NCI-H187 (cell line): ENCODE measurements around the gene KCNIP4.
"Not testable (repeated sequence)": the region's sequence is repeated elsewhere in the genome, so short reads cannot be mapped to it uniquely, and the experiment has no call there.

ENCODE experiments used
- DNase-seq, 2 experiments: peaks; one replicate each; lab custom pipeline; 2025; lab: John Stamatoyannopoulos, UW

Gene KCNIP4

DNA sequence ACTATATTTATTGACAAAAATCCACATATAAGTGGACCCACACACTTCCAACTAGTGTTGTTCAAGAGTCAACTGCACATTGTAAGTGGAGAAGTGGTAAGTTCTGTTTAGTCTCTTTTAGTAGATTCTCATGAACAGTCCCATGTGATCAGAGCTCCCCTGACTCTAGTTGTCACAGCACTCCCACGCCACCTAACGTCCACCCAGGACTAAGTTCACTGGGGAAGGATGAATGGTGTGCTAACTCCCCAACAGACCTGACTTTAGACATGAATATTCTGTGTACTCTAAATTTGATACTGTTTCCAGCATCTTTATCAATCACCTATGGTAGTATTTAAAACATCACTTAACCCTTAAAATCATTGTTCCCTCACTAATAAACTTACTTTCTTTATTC, 1188.5 kb downstream of the KCNIP4 start:
- DNase-seq: no peak

DNA sequence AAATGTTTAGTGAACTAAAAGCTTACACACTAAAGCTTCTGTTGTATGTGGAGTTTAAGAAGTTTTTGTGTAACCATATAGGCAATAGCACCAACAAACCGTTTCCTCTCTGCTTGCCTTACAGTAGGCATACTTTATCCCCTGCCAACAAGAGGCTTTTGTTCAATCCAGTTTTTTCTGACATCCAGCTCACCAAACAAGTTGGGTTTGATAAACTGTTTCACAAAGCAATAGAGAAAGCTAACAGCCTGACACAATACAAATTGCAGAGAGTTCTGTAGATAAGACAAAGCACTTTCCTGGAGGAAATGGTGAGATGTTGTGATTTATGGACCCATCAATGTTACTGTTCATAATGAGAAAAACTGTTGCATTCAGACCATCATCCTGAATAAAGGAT, 1194.5 kb downstream of the KCNIP4 start:
- DNase-seq: no peak

DNA sequence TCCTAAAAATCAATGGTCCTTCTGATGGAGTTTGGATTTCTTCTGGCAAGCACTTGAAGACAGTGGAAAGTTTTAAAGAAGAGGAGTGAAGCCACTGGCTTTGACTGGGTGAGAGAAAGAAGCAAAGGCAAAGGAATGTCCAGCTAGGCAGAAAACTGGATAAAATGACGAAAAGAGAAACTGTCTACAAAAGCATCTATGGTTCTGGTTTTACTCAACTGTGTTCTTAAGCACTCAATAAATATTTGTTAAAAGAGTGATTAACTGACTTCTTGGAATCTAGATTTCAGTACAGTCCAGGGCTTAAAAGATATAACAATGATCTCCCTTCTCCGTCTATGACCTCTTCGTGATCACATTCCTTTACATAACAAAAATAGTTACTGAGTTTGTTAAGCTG, 1195.9 kb downstream of the KCNIP4 start:
- DNase-seq: no peak

DNA sequence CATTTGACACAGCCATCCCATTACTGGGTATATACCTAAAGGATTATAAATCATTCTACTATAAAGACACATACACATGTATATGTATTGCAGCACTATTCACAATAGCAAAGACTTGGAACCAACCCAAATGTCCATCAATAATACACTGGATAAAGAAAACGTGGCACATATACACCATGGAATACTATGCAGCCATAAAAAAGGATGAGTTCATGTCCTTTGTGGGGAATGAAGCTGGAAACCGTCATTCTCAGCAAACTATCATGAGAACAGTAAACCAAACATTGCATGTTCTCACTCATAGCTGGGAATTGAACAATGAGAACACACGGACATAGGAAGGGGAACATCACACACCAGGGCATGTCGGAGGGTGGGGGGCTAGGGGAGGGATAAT, 1202.6 kb downstream of the KCNIP4 start:
- not testable (repeated sequence) for DNase-seq

DNA sequence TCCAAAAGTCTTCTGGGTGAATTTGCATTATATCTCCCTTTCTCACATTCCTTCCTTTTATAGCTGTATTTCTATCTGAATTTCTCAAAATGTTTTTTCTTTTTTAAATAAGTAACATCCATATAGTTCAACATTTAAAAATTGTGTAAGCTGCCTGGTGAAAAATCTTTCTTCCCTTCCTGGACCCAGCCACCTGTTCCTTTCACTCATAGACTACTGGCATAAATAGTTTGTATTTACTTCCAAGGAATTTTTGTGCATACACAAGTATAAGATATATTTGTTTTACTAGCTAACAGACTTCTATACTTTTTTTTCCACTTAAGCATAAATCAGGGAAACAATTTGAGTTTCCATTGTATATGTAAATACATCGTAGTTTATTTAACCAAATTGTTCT, 1212.6 kb downstream of the KCNIP4 start:
- DNase-seq: no peak

DNA sequence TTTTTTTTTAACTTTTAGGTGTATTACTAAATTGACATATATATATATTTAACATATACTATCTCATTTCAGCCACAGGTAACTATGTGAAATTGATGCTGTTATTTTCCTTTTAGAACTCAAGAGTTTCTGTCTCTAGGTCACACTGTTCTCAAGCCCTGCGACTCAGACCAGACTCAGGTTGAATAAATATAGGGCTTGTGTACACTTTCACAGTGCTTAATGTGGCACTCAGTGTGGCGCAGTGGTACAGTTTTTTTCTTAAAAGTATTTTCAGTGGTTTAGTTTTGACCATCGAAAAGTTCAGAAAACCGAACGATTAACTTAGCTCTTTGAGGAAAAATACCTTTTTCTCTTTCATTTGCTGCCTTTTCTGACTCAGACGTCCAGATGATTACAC, 1223.7 kb downstream of the KCNIP4 start:
- DNase-seq: no peak

DNA sequence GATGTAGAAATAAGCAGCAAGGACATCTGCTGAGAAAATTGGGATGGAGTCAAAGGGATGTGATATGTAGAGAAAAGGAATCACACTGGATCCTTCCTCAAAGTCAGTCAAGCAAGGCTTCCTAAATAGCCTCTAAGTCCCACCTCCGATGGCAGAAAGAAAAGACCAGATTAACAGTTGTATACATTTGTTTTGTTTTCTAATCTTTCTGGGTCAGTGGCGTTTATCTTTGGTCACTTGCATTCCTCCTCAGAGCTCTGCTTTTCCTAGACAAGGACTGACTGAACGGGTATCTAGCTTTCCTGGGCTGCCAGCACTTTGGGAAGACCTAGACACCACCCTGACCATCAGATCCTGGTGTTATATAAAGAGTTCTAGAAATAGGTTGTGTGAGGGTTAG, 1225.1 kb downstream of the KCNIP4 start:
- DNase-seq: no peak

DNA sequence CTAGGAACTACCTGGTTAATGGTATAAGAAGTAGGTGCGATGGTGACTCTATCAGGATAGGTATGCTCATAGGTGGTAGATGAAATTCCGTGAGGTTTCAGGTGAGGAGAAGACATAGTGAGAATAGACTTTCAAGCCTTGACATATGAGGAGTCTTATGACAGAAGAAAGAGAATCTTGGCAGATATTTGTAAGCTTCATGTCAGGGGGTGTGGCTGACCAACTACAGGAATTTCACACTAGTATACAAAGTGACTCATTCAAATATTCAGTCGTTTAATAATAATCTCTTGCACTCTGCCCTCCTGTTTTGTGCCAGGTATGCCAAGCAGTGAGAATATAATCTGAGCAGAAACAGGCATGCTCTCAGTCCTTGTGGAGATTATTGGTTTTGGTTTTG, 1225.6 kb downstream of the KCNIP4 start:
- DNase-seq: no peak

DNA sequence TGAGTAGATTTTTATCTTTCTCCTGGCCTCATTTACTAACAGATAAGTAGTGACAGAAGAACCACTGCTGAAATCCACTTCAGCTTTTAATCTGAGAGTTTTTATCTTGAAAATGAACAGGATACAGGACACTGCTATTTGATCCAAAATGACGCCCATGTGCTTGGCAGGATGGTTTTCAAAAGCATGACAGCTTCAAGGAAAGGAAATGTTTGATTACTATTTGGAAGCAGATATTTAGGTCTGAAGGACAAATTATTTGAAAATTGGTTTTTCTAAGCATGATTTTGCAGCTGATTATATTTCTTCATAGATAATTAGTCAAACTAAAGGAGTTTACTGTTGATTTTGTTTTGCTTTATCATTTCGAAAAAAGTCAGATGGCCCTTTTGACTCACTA, 1237.2 kb downstream of the KCNIP4 start:
- no peak for DNase-seq

DNA sequence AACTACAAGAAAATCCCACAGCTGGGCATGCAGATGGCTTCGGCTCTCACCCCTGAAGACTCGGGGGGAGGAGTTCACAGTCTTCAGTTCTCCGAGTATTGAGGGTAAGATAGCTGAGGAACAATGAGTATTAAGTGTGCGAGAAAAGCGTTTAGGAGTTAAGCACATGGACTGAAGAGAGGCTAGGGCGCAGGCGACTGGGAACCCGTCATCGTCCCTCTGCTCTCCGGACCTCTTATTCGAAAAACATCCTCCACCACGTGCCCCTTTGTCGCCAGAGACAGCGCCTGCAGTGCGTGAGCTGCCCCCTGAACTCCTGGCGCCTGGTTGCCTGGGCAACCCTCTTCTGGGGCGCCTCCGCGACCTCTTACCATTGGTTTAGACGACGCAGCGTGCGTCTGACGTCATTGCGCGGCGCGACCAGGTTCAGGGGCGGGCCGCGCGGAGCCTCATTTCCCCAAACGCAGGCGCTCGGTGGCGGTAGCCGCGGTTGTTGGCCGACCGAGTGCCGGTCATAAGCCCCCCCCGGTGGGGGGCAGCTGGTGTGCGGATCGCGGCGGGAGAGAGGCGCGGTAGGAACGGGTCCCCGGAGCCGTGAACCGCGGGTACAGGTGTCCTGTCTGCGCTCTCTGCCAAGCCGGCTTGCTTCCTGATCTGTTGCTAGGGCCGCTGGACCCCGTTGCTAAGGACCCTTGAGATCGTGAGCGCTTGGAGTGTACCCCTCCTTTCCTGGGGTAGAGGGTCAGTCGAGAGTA, 1248.4 kb downstream of the KCNIP4 start, which contains the start of gene PACRGL:
Gene PACRGL (plus strand): TSS at position 452 of the 755 bp plus-strand sequence. CDS start 4,024 bp downstream, outside the sequence.
- peak; percentile 96 to 97 for DNase-seq

DNA sequence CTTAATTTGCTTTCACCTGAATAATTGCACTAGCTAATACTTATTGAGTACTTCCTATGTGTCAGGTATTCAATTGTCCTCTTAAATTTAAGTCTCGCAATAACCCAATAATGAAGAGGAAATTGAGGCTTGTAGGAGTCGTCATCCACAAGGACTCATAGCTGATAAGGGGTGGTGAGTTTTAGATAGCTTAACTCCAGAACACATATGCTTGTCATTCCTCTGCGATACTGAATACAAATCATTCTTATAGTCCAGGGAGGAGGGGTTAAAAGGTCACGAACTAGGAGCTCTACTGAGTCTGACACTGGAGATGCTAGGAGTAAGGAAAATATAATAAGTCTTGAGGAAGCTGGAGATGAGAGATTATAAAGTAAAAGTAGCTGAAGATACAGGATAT, 1249.8 kb downstream of the KCNIP4 start:
- DNase-seq: no peak

DNA sequence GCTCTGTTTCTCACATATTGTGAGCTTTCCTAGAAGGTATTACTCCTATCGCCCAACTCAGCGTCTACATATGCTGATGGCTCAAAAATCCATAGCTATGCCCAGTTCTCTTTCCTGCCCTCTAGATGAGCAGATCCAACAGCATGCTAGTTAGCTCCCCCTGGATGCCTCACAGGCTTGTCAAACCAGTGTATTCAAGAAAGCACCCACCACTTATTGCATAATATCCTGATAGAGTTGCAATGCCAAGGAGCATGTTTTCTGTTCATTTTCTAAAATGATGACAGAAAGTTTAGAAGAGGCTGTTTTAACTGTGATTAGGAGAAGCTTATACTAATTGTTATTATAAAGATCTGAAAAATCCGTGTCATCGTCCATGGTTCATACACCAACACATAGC, 1250.2 kb downstream of the KCNIP4 start:
- no peak for DNase-seq

DNA sequence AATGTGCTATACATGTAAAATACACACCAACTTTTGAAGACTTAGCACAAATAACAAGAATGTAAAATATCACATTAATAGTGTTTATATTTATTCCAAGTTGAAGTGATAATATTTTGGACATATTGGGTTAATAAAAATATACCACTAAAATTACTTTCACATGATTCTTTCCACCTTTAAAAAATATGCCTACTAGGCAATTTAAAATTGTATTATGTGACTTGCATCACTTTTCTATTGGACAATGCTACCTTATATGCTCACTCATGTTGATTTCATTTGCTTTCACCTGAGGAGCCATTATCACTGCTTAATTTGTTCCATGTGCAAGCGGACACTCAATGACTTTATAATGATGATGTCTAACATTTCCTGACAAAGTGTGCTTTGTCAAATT, 1251.8 kb downstream of the KCNIP4 start:
- DNase-seq: no peak

DNA sequence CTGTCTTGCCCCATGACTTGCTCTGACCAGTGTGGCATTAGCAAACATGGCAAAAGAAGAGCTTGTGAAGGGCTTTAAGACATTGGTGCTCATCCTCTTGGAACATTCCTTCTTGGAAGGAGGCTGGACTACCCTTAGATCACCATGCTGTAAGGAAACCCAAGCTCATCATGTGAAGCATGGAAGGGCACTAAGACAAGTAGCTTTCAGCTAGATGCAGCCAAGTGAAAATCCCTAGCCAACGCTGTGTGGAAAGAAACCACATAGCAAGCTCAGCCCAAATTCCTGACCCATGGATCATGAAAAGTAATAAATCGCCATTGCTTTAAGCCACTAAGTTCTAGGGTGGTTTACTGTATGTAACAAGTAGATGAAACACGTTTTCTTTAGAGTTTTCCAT, 1260.7 kb downstream of the KCNIP4 start:
- DNase-seq: no peak

DNA sequence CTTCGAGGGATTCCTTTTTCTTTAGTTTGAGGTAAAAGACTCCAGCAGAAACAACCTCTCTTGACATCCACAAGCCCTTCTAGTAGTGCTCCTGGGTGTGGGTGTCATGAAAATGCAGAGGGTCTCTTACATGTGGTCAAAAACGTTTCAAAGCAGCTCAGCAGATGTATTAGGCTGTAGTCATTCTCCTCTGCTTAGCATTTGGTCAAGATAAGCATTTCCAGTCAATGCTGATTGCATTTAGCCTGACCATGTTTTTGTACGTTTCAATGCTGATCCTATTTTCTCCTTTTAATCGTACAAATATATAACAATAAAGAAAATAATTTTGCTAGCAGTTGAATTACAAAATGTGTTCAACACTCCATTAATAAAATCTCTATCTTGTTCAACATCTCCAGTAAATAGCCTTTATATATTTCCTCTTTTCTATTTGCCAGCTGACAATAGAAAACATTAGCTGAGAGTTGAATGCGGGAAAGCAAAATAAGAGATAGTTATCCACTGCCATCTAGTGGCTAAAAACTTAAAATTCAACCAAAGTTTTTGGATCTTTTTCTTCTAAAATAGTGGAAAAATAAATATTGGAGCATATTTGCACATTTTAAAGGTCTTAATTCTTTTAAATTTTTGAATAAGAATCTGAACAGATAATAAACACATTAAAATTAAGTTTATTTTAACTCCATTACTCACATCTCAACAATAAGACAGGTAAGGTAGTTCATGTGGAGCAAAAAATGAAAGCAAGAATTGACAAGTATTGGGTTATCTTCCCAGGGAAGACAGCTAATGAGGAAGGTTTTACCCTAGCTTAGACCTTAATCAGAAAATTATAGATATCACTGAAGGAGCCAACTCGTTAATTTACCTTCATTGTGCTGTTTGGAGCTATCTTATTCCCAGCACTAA, 1263.5 kb downstream of the KCNIP4 start:
- DNase-seq: peak in 1 of 2 experiments; percentile 39

DNA sequence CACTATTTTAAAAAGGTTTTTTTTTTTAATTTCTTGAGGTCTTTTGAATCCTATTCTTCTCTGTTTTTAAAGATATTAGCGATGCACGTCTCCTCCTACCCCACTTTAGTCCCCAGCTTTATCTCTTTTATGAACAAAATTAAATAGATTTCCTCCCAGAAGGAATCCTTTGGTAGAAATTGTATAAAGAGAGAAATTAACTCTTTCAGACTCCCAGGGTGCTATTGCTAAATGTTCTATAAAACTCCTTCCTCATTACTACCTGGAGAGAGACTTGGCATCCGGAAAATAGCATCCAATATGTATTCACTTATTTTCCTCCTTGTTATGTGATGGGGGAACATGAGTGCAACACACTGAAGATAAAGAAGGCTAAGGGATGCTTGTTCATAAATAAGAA, 1264.8 kb downstream of the KCNIP4 start:
- no peak for DNase-seq

DNA sequence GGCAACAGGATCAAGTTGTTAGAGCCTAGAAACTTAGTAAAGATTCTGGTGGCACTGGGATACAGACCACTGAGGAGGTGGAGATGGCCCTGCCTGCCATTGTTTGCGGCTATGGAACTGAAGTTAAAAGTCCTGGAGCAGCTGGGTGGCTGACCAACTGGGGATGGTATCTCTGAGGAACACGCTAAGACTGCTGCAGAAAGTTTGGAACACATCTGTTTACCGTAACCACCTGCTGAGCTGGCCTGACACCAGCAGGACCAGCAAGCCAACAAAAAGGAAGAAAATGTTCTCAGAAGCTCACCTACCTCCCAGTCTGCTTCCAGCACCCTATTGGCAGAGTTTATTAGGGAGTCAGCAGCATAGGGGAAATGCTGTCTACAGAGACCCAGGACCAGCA, 1265.7 kb downstream of the KCNIP4 start:
- no peak for DNase-seq

DNA sequence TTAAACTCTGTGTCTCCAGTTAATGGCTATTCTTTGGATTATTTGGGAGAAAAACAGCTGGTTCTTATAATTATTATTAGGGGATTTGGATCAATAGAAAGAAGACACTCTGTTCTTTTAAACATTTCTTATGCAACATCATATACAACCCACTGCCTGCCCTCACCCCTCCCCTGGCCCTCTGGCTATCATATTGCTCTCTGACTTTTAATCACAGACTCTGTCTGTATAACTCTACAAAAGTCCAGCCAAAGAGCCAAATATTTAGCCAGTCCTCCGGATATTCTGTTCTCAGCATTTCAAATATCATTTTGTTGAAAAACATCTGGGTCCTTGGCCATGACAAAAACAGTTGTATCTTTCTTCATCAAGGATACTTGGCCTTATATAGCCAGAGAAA, 1267.3 kb downstream of the KCNIP4 start:
- no peak for DNase-seq

DNA sequence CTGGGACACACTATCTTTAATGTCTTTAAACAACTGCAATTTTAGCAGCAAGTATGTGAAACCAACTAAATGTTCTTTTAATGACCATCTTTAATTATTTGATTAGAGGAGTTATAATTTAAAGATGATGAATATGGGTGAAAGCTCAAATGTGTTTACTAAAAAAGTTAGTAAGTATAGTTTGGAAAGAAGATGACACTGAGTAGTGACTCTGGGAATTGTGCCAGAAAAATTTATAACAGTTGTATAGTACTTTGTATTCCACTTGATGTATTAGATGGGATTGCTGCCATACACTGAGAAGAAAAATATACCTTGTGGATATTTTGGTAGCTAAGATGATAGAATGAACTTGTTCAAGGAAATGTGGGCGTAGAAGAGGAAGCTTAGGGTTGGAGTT, 1267.8 kb downstream of the KCNIP4 start:
- no peak for DNase-seq

DNA sequence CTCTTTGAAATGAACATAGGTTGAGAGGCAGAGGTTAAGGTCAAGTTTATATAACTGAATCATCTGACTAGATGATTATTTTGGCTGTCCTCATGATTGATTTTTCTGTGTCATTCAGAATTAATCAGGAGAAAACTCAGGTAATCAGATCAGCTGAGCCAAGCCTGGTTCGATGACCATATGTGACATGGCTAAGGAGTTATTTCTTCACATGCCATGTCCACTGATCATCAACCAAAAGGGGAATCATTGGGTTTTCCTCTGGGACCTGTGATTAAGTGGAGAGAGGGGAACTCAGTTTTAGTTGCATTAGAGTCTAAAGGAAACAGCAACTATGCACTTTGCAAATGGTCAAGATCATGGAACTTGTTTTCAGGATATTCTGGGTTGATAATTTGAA, 1268.6 kb downstream of the KCNIP4 start:
- DNase-seq: no peak
